22Rv1 (cell line): ENCODE data around the gene ZNF366.

Experiments used
- H3K27ac ChIP-seq: fragments of 450-650 bp; 2 replicates; pipeline ENCODE4 v1.5.1; 2017
- ZFX ChIP-seq: fragments of 450-650 bp; IDR thresholded peaks from 2 replicates; pipeline ENCODE4 v1.6.1; 2017; ENCODE audit warnings: antibody characterized with exemption, borderline replicate concordance
- TF ChIP-seq, protein P1 (sequence below): fragments of 450-650 bp; IDR thresholded peaks from 2 replicates; pipeline ENCODE4 v1.5.1; 2017; ENCODE audit warnings: mild to moderate bottlenecking

Gene ZNF366

DNA sequence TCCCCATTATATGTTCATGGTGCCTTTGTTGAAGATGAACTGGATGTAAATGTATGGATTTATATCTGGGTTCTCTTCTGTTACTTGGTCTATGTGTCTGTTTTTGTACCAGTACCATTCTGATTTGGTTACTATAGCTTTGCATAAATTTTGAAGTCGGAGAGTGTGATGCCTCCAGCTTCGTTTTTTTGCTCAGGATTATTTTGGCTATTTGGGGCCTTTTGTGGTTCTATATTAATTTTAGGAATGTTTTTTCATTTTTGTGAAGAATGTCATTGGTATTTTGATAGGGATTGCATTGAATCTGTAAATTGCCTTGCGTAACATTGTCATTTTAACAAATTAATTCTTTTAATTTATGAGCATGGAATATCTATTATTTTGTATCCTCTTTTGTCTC lies 36.6 kb upstream of the ZNF366 start:
- H3K27ac ChIP-seq: no peak overlapping the region
- no peak for TF ChIP-seq ZFX
- TF ChIP-seq, protein P1, sequence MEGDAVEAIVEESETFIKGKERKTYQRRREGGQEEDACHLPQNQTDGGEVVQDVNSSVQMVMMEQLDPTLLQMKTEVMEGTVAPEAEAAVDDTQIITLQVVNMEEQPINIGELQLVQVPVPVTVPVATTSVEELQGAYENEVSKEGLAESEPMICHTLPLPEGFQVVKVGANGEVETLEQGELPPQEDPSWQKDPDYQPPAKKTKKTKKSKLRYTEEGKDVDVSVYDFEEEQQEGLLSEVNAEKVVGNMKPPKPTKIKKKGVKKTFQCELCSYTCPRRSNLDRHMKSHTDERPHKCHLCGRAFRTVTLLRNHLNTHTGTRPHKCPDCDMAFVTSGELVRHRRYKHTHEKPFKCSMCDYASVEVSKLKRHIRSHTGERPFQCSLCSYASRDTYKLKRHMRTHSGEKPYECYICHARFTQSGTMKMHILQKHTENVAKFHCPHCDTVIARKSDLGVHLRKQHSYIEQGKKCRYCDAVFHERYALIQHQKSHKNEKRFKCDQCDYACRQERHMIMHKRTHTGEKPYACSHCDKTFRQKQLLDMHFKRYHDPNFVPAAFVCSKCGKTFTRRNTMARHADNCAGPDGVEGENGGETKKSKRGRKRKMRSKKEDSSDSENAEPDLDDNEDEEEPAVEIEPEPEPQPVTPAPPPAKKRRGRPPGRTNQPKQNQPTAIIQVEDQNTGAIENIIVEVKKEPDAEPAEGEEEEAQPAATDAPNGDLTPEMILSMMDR: no peak

DNA sequence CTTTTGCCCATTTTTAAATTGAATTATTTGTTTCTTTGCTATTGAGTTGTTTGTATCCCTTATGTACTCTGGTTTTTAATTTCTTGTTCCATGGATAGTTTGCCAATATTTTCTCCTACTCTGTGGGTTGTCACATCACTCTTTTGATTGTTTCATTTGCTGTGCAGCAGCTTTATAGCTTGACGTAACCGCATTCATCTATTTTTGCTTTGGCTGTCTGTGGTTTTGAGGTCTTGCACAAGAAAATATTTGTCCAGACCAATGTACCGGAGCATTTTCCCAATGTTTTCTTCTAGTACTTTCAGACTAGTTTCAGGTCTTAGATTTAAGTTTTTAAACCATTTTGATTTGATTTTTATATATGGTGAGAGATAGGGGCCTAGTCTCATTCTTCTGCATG lies 36.2 kb upstream of the ZNF366 start:
- no peak overlapping the region for H3K27ac ChIP-seq

DNA sequence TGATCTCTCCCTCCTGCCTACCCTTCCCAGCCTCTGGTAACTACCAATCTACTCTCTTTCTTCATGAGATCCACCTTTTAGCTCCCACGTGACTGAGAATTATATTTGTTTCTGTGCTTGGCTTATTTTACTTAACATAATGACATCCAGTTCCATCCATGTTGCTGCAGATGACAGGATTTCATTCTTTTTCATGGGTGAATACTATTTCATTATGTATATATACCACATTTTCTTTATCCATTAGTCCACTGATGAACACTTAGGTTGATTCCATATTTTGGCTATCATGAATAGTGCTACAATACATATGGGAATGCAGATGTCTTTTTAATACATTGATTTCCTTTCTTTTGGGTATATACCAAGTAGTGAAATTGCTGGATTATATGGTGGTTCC lies 35.5 kb upstream of the ZNF366 start:
- TF ChIP-seq ZFX: no peak
- TF ChIP-seq, protein P1: no peak

More for the DNA sequence above, 36.2 kb upstream of the ZNF366 start:
- TF ChIP-seq, protein P1: no peak
- no peak for TF ChIP-seq ZFX

DNA sequence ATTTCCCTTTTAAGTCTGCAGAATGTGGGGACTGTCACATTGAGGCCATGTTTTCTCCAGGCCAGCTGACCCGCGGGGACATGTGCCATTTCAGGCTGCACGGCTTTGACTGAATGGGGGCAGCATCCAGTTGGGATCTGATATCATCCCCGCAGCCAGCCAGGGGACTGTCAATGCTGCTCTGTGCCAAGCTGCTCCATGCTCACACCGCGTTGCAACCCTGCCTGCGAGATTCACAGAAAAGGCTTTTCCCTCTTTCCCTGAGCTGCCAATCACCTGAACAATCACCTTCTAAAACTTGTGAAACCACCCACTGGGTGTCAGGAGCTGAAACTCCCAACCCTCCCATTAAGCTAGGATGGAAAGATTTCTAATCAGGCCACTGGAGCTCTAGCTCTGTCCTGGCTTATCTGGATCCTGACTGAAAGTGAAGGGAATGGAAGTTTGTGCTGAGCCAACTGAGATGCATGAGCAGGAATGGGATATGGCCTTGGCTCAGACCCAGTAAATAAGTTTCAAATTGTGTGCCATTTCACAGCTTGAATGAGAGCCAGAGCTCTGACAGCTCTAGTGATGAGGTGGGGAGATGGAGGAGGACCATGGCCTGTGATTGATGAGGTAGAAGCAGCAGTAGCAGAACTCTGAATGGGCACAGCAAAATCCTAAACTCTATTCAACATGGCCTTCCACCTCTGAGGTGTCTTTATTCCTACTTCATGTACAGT lies 34.5 kb upstream of the ZNF366 start:
- no peak for TF ChIP-seq ZFX
- TF ChIP-seq, protein P1: no peak
- no peak overlapping the region for H3K27ac ChIP-seq

More for the DNA sequence above, 35.5 kb upstream of the ZNF366 start:
- H3K27ac ChIP-seq: no peak overlapping the region

DNA sequence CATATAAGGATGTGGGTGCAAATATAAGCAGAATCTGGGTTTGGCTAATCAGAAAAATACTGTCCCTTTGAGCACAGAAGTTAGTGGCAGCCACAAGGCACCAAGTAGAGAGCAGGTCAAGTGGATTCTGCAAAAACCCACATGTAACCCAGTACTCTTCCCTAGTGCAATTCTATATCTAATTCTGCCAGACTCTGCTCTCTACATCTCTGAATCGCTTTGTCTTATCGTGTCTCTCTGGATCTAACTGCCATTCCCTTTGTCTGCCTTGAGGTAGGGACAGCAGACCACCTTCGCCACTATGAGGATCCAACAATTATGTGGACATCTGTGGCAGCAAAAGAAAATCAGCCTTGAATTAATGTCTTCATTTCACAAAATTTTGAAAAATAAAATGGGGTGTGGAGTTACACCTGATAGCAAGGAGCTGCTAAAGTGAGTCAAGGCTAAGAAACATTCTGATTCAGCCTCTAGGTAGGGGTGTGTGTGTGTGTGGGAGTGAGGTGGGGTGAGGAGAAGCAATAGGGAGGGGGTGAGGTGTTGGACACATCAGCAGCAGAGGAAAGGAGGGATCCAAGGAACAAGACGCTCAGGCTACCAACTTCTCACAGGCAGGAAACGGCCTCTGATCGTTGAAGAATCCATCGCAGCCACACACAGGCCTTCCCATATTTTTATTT lies 33.7 kb upstream of the ZNF366 start:
- no peak overlapping the region for H3K27ac ChIP-seq
- TF ChIP-seq, protein P1: no peak
- no peak for TF ChIP-seq ZFX

DNA sequence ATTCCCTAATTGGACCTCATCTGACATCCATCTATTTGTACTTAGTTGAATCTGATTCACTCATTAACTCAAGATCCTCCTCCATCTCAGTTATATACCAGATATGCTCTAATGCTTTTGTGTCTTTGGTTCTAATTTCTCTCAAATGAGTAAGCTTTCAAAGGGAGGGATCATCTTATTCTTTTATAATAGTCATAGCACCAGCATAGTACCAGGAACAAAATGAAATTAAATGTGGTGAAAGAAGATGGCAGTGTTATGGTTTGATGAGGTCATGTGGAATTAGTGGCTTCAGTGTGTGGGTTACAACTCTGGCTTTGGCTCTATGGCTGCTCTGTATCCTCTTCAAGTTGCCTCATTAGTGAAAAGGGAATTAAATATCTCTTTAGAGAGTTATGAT lies 32.5 kb upstream of the ZNF366 start:
- no peak overlapping the region for H3K27ac ChIP-seq
- TF ChIP-seq, protein P1: no peak
- TF ChIP-seq ZFX: no peak

DNA sequence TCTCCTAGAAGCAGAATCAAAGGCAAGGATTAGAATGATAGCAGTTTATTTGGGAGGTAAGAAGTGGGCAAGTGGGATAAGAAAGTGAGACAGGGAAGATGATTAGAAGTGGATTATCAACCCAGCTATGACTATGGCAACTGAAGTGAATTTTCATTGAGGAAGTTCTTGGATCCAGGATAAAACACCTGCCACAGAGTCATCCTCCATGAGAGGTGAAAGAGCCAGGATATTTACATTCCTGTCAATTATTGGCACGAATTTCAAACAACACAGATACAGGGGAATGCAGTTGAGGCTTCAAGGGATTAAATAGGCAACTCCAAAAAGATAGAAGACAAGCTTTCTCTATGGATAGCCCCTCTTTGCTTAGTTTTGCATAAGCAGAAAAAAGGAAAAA lies 31.8 kb upstream of the ZNF366 start:
- TF ChIP-seq, protein P1: no peak
- no peak for TF ChIP-seq ZFX
- no peak overlapping the region for H3K27ac ChIP-seq
